IMR-90 (cell line): ENCODE data around the gene ATXN1. TPM values are rescaled to one million over a fixed set of nuclear protein-coding genes. Genes with fewer than 3 reads are reported as not detected.

Source experiments
- ATAC-seq: fragments of 200-7000 bp; cut with Tn5 transposase; 2 replicates; pipeline ENCODE4 v1.9.1; 2020; ENCODE audit warnings: low read depth, mild to moderate bottlenecking, moderate library complexity
- BruUV-seq: library from RNA; stranded (reverse); fragments of 400-500 nt; replicated peaks from 2 replicates; lab custom pipeline; 2021; lab: Mats Ljungman, UMichigan
- CTCF ChIA-PET: fragments of 300-600 bp; formaldehyde crosslinking; extraction: SDS; loops from one replicate; lab custom pipeline; 2021; ENCODE audit warnings: antibody characterized with exemption; lab: Yijun Ruan, JAX
- POLR2A ChIA-PET: fragments of 300-600 bp; sonication (Branson Sonifier 250); formaldehyde crosslinking; loops from one replicate; lab custom pipeline; 2022; ENCODE audit warnings: antibody characterized with exemption; ENCODE audit not compliant: unreplicated experiment; lab: Charles Lee
- DNase-seq: peaks from one replicate; pipeline ENCODE4 v3.0.0; 2013
- H2AFZ ChIP-seq: replicated peaks from 2 replicates; pipeline ENCODE3; 2013; ENCODE audit warnings: low read length, mild to moderate bottlenecking; ENCODE audit not compliant: poor library complexity
- H2AK5ac ChIP-seq: 2 replicates; pipeline ENCODE4 v1.6.1; 2013; ENCODE audit warnings: low read depth, low read length, inconsistent platforms
- H2AK9ac ChIP-seq: replicated peaks from 2 replicates; pipeline ENCODE3; 2013; ENCODE audit warnings: mild to moderate bottlenecking, low read depth, low read length, moderate library complexity; ENCODE audit not compliant: poor library complexity
- H2BK120ac ChIP-seq: 2 replicates; pipeline ENCODE4 v1.6.1; 2013; ENCODE audit warnings: low read depth, low read length, inconsistent platforms
- H2BK15ac ChIP-seq: 3 replicates; pipeline ENCODE4 v1.6.1; 2013; ENCODE audit warnings: low read depth, low read length, inconsistent platforms
- H2BK20ac ChIP-seq: 2 replicates; pipeline ENCODE4 v1.6.1; 2013; ENCODE audit warnings: low read depth, mild to moderate bottlenecking, inconsistent platforms, low read length, moderate library complexity
- H2BK5ac ChIP-seq: 2 replicates; pipeline ENCODE4 v1.6.1; 2013; ENCODE audit warnings: mild to moderate bottlenecking, low read depth, low read length, inconsistent platforms; ENCODE audit not compliant: poor library complexity, severe bottlenecking
- H3K14ac ChIP-seq: replicated peaks from 2 replicates; pipeline ENCODE4 v1.6.1; 2013; ENCODE audit warnings: low read depth, low read length, inconsistent platforms
- H3K18ac ChIP-seq: 2 replicates; pipeline ENCODE4 v1.6.1; 2013; ENCODE audit warnings: low read depth, low read length, control low read depth
- H3K23ac ChIP-seq: 2 replicates; pipeline ENCODE4 v1.6.1; 2013; ENCODE audit warnings: low read depth, low read length, inconsistent platforms
- H3K27ac ChIP-seq: 2 replicates; pipeline ENCODE4 v1.5.1; 2013; ENCODE audit warnings: mild to moderate bottlenecking, control low read depth, low read length; ENCODE audit not compliant: insufficient read depth
- H3K27me3 ChIP-seq: 2 replicates; pipeline ENCODE4 v1.6.1; 2013; ENCODE audit warnings: low read length; ENCODE audit not compliant: control insufficient read depth, insufficient read depth
- H3K36me3 ChIP-seq: 2 replicates; pipeline ENCODE4 v1.6.1; 2013; ENCODE audit warnings: low read length, mixed read lengths; ENCODE audit not compliant: control insufficient read depth, insufficient read depth
- H3K4ac ChIP-seq: 2 replicates; pipeline ENCODE4 v1.6.1; 2013; ENCODE audit warnings: low read depth, low read length, inconsistent platforms
- H3K4me1 ChIP-seq: 2 replicates; pipeline ENCODE4 v1.6.1; 2013; ENCODE audit warnings: low read length, mixed read lengths; ENCODE audit not compliant: control insufficient read depth, insufficient read depth
- H3K4me2 ChIP-seq: 2 replicates; pipeline ENCODE4 v1.6.1; 2013; ENCODE audit warnings: low read depth, mild to moderate bottlenecking, control low read depth, low read length, moderate library complexity
- H3K4me3 ChIP-seq: 2 replicates; pipeline ENCODE4 v1.5.1; 2013; ENCODE audit warnings: low read depth, mild to moderate bottlenecking, control low read depth, low read length, moderate library complexity; ENCODE audit not compliant: insufficient read depth
- H3K56ac ChIP-seq: 2 replicates; pipeline ENCODE4 v1.6.1; 2013; ENCODE audit warnings: low read length, inconsistent platforms; ENCODE audit not compliant: insufficient read depth; ENCODE audit errors: extremely low read depth
- H3K79me1 ChIP-seq, 2 experiments: 2 replicates each; pipeline ENCODE4 v1.6.1; 2013; ENCODE audit warnings: low read length in 2 of 2, inconsistent platforms in 1 of 2, low read depth in 1 of 2
- H3K9ac ChIP-seq: 2 replicates; pipeline ENCODE4 v1.6.1; 2013; ENCODE audit warnings: low read depth, low read length, control low read depth
- H3K9me1 ChIP-seq: 2 replicates; pipeline ENCODE4 v1.6.1; 2013; ENCODE audit warnings: low read length, inconsistent platforms; ENCODE audit not compliant: insufficient read depth
- H3K9me3 ChIP-seq: 2 replicates; pipeline ENCODE4 v1.6.1; 2013; ENCODE audit warnings: low read length; ENCODE audit not compliant: control insufficient read depth, insufficient read depth
- H4K20me1 ChIP-seq: 2 replicates; pipeline ENCODE4 v1.6.1; 2013; ENCODE audit warnings: low read length, inconsistent platforms; ENCODE audit not compliant: insufficient read depth
- H4K5ac ChIP-seq: 2 replicates; pipeline ENCODE4 v1.6.1; 2013; ENCODE audit warnings: mild to moderate bottlenecking, low read depth, low read length, control low read depth
- H4K8ac ChIP-seq, 2 experiments: 2 replicates each; pipeline ENCODE4 v1.6.1; 2013; ENCODE audit warnings: low read depth in 2 of 2, low read length in 2 of 2, control low read depth in 1 of 2, inconsistent platforms in 1 of 2
- H4K91ac ChIP-seq: 2 replicates; pipeline ENCODE4 v1.6.1; 2013; ENCODE audit warnings: low read depth, low read length, inconsistent platforms; ENCODE audit not compliant: insufficient read depth
- RAD21 ChIP-seq: IDR thresholded peaks from 2 replicates; pipeline ENCODE4 v1.6.1; 2012; ENCODE audit warnings: low read length, improper control_type of control experiment
- WGBS, 2 experiments: methylation state at CpG; one replicate each; pipeline versions ENCODE4 v1.1.5 to v1.1.7; 2013; ENCODE audit warnings: missing lambda C conversion rate in 2 of 2; ENCODE audit not compliant: insufficient read length in 1 of 2; ENCODE audit errors: extremely low coverage in 2 of 2; 5-methylcytosine and 5-hydroxymethylcytosine counted together
- dilution Hi-C: fragments of 300-500 bp; cut with HindIII; formaldehyde crosslinking; loops from one replicate; pipeline ENCODE4 v1.14.3; 2018; ENCODE audit warnings: low sequenced_read_pairs; ENCODE audit not compliant: unreplicated experiment
- in situ Hi-C: fragments of 300-500 bp; cut with MboI; formaldehyde crosslinking; loops from 3 replicates; pipeline ENCODE4 v1.14.3; 2019; ENCODE audit warnings: low sequenced_read_pairs, inconsistent platforms, mixed read lengths
- intact Hi-C: fragments of 100-400 bp; cut with micrococcal nuclease; formaldehyde crosslinking; loops from 2 replicates; pipeline ENCODE4 v1.10.0; 2022
- polyA plus RNA-seq, 3 experiments: library from polyadenylated mRNA; depleted of rRNA; stranded (reverse); fragments of >200 nt; gene quantifications; 2 replicates each; pipeline ENCODE4 v1.2.3, GENCODE V29; 2012; ENCODE audit warnings: low replicate concordance in 1 of 3
- total RNA-seq: library from RNA; depleted of rRNA; stranded (reverse); fragments of >200 nt; gene quantifications from 2 replicates; pipeline ENCODE4 v1.2.3, GENCODE V29; 2012
- TF ChIP-seq, protein P1 (sequence below): fragments of 150-350 bp; IDR thresholded peaks from 2 replicates; pipeline ENCODE4 v1.6.1; 2016; ENCODE audit warnings: low read depth, mild to moderate bottlenecking, low read length, moderate library complexity, borderline replicate concordance
- TF ChIP-seq, protein P2 (sequence below): fragments of 150-350 bp; IDR thresholded peaks from 2 replicates; pipeline ENCODE4 v1.6.1; 2017; ENCODE audit warnings: mild to moderate bottlenecking, antibody characterized with exemption, low read length, low read depth
- TF ChIP-seq, protein P3 (sequence below): conservative IDR thresholded peaks from 2 replicates; pipeline ENCODE4 v1.5.1; 2012; ENCODE audit warnings: mild to moderate bottlenecking, low read depth, low read length, improper control_type of control experiment

The ATXN1 gene
- total and polyA plus RNA-seq, 2 of the 4 experiments (the other 2 are of a cell fraction) = 7.3 to 11.1 TPM

DNA sequence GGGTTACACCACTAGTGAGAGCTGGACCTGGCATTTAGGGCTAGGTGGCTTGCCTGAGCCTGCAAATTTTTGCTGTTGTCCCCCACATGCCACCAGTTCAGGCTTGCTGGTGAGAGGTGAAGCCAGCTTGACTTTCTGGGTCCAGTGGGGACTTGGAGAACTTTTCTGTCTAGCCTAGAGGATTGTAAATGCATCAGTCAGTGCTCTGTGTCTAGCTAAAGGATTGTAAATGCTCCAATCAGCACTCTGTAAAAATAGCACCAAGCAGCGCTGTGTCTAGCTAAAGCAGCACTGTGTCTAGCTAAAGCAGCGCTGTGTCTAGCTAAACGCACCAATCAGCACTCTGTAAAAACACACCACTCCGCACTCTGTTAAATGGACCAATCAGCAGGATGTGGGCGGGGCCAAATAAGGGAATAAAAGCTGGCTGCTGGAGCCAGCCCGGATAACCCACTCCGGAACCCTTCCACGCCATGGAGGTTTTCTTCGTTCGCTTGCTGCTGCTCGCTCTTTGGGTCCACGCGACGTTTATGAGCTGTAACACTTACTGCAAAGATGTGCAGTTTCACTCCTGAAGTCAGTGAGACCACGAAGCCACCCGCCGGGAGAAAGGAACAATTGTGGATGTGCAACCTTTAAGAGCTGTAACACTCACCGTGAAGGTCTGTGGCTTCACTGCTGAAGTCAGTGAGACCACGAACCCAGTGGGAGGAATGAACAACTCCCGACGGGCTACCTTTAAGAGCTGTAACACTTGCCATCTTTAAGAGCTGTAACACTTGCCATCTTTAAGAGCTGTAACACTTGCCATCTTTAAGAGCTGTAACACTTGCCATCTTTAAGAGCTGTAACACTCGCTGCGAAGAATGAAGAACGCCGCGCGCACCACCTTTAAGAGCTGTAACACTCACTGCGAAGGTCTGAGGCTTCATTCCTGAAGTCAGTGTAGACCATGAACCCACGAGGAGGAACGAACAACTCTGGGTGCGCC lies 495.6 kb downstream of the ATXN1 start:
- dilution Hi-C loops = no loop called here
- H4K8ac ChIP-seq = no peak overlapping the region
- no peak overlapping the region for H3K4me3 ChIP-seq
- H3K36me3 ChIP-seq = no peaks in the 10 kb centered on the region
- H2BK5ac ChIP-seq = no peak overlapping the region
- H4K5ac ChIP-seq = no peak overlapping the region
- WGBS, 2 experiments = 92% methylated on average over 24 of the region's 31 CpGs; no CpG with 5 or more reads in 1 of the 2 experiments
- no peak overlapping the region for H3K4ac ChIP-seq
- no peaks in the 10 kb centered on the region for H3K4me1 ChIP-seq
- no peak overlapping the region for H2BK15ac ChIP-seq
- H3K9ac ChIP-seq = no peak overlapping the region
- no peak overlapping the region for H3K14ac ChIP-seq
- H2AK9ac ChIP-seq = no peak overlapping the region
- no peak for DNase-seq
- no peaks in the 10 kb centered on the region for H3K79me1 ChIP-seq
- H4K91ac ChIP-seq = no peak overlapping the region
- no TSS peak for BruUV-seq
- no peak overlapping the region for H3K4me2 ChIP-seq
- H3K9me1 ChIP-seq = peaks cover 4% of the 10 kb centered on the region; the same call in 1 of the 2 replicates
- H3K18ac ChIP-seq = no peak overlapping the region
- H2AK5ac ChIP-seq = no peak overlapping the region
- H3K27ac ChIP-seq = no peak overlapping the region
- intact Hi-C loops = no loop called here
- H4K20me1 ChIP-seq = no peaks in the 10 kb centered on the region
- no peak overlapping the region for H2BK120ac ChIP-seq
- TF ChIP-seq, protein P1, sequence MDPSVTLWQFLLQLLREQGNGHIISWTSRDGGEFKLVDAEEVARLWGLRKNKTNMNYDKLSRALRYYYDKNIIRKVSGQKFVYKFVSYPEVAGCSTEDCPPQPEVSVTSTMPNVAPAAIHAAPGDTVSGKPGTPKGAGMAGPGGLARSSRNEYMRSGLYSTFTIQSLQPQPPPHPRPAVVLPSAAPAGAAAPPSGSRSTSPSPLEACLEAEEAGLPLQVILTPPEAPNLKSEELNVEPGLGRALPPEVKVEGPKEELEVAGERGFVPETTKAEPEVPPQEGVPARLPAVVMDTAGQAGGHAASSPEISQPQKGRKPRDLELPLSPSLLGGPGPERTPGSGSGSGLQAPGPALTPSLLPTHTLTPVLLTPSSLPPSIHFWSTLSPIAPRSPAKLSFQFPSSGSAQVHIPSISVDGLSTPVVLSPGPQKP = no peak
- TF ChIP-seq, protein P2, sequence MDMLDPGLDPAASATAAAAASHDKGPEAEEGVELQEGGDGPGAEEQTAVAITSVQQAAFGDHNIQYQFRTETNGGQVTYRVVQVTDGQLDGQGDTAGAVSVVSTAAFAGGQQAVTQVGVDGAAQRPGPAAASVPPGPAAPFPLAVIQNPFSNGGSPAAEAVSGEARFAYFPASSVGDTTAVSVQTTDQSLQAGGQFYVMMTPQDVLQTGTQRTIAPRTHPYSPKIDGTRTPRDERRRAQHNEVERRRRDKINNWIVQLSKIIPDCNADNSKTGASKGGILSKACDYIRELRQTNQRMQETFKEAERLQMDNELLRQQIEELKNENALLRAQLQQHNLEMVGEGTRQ = no peak
- no peak for TF ChIP-seq RAD21
- TF ChIP-seq, protein P3, sequence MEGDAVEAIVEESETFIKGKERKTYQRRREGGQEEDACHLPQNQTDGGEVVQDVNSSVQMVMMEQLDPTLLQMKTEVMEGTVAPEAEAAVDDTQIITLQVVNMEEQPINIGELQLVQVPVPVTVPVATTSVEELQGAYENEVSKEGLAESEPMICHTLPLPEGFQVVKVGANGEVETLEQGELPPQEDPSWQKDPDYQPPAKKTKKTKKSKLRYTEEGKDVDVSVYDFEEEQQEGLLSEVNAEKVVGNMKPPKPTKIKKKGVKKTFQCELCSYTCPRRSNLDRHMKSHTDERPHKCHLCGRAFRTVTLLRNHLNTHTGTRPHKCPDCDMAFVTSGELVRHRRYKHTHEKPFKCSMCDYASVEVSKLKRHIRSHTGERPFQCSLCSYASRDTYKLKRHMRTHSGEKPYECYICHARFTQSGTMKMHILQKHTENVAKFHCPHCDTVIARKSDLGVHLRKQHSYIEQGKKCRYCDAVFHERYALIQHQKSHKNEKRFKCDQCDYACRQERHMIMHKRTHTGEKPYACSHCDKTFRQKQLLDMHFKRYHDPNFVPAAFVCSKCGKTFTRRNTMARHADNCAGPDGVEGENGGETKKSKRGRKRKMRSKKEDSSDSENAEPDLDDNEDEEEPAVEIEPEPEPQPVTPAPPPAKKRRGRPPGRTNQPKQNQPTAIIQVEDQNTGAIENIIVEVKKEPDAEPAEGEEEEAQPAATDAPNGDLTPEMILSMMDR = no peak
- no peaks in the 10 kb centered on the region; the same call in 1 of the 2 replicates for H3K27me3 ChIP-seq
- CTCF ChIA-PET = interaction anchor here (0.6 kb wide), 1 partner anchor 144 kb away, joined by 3 read pairs; no protein-coding TSS in a partner anchor
- no peak overlapping the region for H2BK20ac ChIP-seq
- POLR2A ChIA-PET = interaction anchor here (0.6 kb wide), 1 partner anchor 17 kb away, joined by 10 read pairs; no protein-coding TSS in a partner anchor
- peaks cover 2% of the 10 kb centered on the region; the same call in 1 of the 2 replicates for H3K9me3 ChIP-seq
- no peak overlapping the region for H3K23ac ChIP-seq
- no peak overlapping the region for H2AFZ ChIP-seq
- no peak overlapping the region for H3K56ac ChIP-seq
- no peak for ATAC-seq
- in situ Hi-C loops = no loop called here
